Trophoblast cell (in vitro differentiated cells and primary cell): Measurements from ENCODE around the gene SOD2.
"Not testable (repeated sequence)": the region's sequence is repeated elsewhere in the genome, so short reads cannot be mapped to it uniquely, and the experiment has no call there.

Source experiments
- DNase-seq, 2 donors: peaks; one replicate each; pipeline ENCODE4 v3.0.0-alpha.2; 2016
- H2AFZ ChIP-seq: 2 replicates; pipeline ENCODE4 v1.6.1; 2013; ENCODE audit warnings: low read length, moderate library complexity, mild to moderate bottlenecking; ENCODE audit not compliant: insufficient read depth, poor library complexity
- H2AK5ac ChIP-seq: 2 replicates; pipeline ENCODE4 v1.6.1; 2013; ENCODE audit warnings: mild to moderate bottlenecking, low read length
- H2BK120ac ChIP-seq: 2 replicates; pipeline ENCODE4 v1.6.1; 2013; ENCODE audit warnings: low read length, mild to moderate bottlenecking, moderate library complexity; ENCODE audit not compliant: insufficient read depth, poor library complexity
- H2BK12ac ChIP-seq: 2 replicates; pipeline ENCODE4 v1.6.1; 2013; ENCODE audit warnings: mild to moderate bottlenecking, low read length, moderate library complexity
- H2BK5ac ChIP-seq: 2 replicates; pipeline ENCODE4 v1.6.1; 2013; ENCODE audit warnings: low read length, low read depth, moderate library complexity, mild to moderate bottlenecking; ENCODE audit not compliant: poor library complexity
- H3K14ac ChIP-seq: 2 replicates; pipeline ENCODE4 v1.6.1; 2013; ENCODE audit warnings: mild to moderate bottlenecking, low read length
- H3K18ac ChIP-seq: 2 replicates; pipeline ENCODE4 v1.6.1; 2013; ENCODE audit warnings: mild to moderate bottlenecking, low read length
- H3K23ac ChIP-seq: 2 replicates; pipeline ENCODE4 v1.6.1; 2013; ENCODE audit warnings: low read length
- H3K27ac ChIP-seq: 2 replicates; pipeline ENCODE4 v1.5.1; 2013; ENCODE audit warnings: low read depth, mild to moderate bottlenecking, inconsistent platforms, low read length, moderate library complexity
- H3K27me3 ChIP-seq: 2 replicates; pipeline ENCODE4 v1.6.1; 2013; ENCODE audit warnings: inconsistent platforms, mild to moderate bottlenecking, low read length, moderate library complexity; ENCODE audit not compliant: insufficient read depth
- H3K36me3 ChIP-seq, 2 experiments: 1 replicate in 1 of 2; 2 replicates in 1 of 2; pipeline ENCODE4 v1.6.1; 2013; ENCODE audit warnings: low read length in 2 of 2, mild to moderate bottlenecking in 2 of 2, moderate library complexity in 1 of 2; ENCODE audit not compliant: insufficient read depth in 2 of 2, control insufficient read depth in 1 of 2
- H3K4ac ChIP-seq: 2 replicates; pipeline ENCODE4 v1.6.1; 2013; ENCODE audit warnings: low read depth, mild to moderate bottlenecking, low read length, moderate library complexity
- H3K4me1 ChIP-seq, 2 experiments: 1 replicate in 1 of 2; 2 replicates in 1 of 2; pipeline ENCODE4 v1.6.1; 2013; ENCODE audit warnings: low read length in 2 of 2, mild to moderate bottlenecking in 2 of 2, moderate library complexity in 1 of 2; ENCODE audit not compliant: insufficient read depth in 2 of 2, control insufficient read depth in 1 of 2
- H3K4me2 ChIP-seq: 2 replicates; pipeline ENCODE4 v1.6.1; 2013; ENCODE audit warnings: inconsistent platforms, mild to moderate bottlenecking, low read length, moderate library complexity
- H3K4me3 ChIP-seq: 2 replicates; pipeline ENCODE4 v1.5.1; 2013; ENCODE audit warnings: mild to moderate bottlenecking, low read depth, low read length, inconsistent platforms
- H3K79me1 ChIP-seq: one replicate; pipeline ENCODE4 v1.6.1; 2013; ENCODE audit warnings: low read length
- H3K79me2 ChIP-seq: 2 replicates; pipeline ENCODE4 v1.6.1; 2013; ENCODE audit warnings: low read length, mild to moderate bottlenecking; ENCODE audit not compliant: control insufficient read depth, insufficient read depth, poor library complexity
- H3K9ac ChIP-seq: 2 replicates; pipeline ENCODE4 v1.6.1; 2013; ENCODE audit warnings: mild to moderate bottlenecking, low read length
- H3K9me3 ChIP-seq: 2 replicates; pipeline ENCODE4 v1.6.1; 2013; ENCODE audit warnings: low read depth, mild to moderate bottlenecking, control low read depth, inconsistent platforms, low read length; ENCODE audit not compliant: insufficient read depth
- H4K12ac ChIP-seq: 2 replicates; pipeline ENCODE4 v1.6.1; 2013; ENCODE audit warnings: low read depth, mild to moderate bottlenecking, low read length, moderate library complexity
- H4K8ac ChIP-seq: 2 replicates; pipeline ENCODE4 v1.6.1; 2013; ENCODE audit warnings: low read depth, mild to moderate bottlenecking, low read length, moderate library complexity
- H4K91ac ChIP-seq: one replicate; pipeline ENCODE4 v1.6.1; 2013; ENCODE audit warnings: low read depth, mild to moderate bottlenecking, low read length, moderate library complexity
- WGBS: extraction: QIAGEN DNeasy Blood & Tissue Kit; methylation state at CpG from one replicate; pipeline ENCODE4 v1.1.7; 2013; ENCODE audit warnings: missing lambda C conversion rate; ENCODE audit not compliant: insufficient read length, insufficient coverage; ENCODE audit errors: extremely low coverage; 5-methylcytosine and 5-hydroxymethylcytosine counted together

The SOD2 gene

DNA sequence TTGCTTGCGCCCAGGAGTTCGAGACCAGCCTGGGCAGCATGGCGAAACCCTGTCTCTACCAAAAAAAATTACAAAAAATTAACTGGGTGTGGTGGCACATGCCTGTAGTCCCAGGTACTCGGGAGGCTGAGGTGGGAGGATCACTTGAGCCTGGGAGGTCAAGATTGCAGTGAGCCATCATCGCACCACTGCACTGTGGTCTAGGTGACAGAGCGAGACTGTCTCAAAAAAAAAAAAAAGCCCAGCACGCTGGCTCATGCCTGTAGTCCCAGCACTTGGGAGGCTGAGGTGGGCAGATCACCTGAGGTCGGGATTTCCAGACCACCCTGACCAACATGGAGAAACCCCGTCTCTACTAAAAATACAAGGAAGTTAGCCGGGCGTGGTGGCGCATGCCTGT, 40.4 kb upstream of the SOD2 start:
- not testable (repeated sequence) for H3K14ac ChIP-seq, H2BK12ac ChIP-seq, H2AFZ ChIP-seq, H4K8ac ChIP-seq, H3K9ac ChIP-seq, H3K23ac ChIP-seq, H3K9me3 ChIP-seq, H3K4me2 ChIP-seq, H2BK120ac ChIP-seq, H3K4me1 ChIP-seq, H3K27me3 ChIP-seq, H4K12ac ChIP-seq, H2BK5ac ChIP-seq, H3K27ac ChIP-seq, H3K18ac ChIP-seq, H4K91ac ChIP-seq, H3K79me1 ChIP-seq, H3K4me3 ChIP-seq, H2AK5ac ChIP-seq
- no CpG with 5 or more reads among the region's 12 CpGs for WGBS
- peak in 1 of 2 donors; percentile 18 for DNase-seq
- H3K36me3 ChIP-seq, result peaks cover 3 to 13% of the 10 kb centered on the region in 2 experiments
- H3K79me2 ChIP-seq, result peaks cover 26% of the 10 kb centered on the region
- H3K4ac ChIP-seq, result peak overlapping the region; percentile 74

DNA sequence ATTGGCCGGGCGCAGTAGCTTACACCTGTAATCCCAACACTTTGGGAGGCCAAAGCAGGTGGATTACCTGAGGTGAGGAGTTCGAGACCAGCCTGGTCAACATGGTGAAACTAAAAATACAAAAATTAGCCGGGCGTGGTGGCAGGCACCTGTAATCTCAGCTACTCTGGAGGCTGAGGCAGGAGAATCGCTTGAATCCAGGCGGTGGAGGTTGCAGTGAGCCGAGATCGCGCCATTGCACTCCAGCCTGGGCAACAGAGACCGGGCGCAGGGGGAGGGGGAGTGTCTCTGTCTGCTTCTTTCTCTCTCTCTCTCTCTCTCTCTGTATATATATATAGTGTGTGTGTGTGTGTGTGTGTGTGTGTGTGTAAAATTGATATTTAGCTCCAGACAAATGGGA, 39.5 kb upstream of the SOD2 start:
- H3K4me3 ChIP-seq, H3K4me2 ChIP-seq, H2AK5ac ChIP-seq, H3K18ac ChIP-seq, H2BK120ac ChIP-seq, H4K8ac ChIP-seq, H3K27me3 ChIP-seq, H4K12ac ChIP-seq, H3K9ac ChIP-seq, H3K79me1 ChIP-seq, H4K91ac ChIP-seq, H3K27ac ChIP-seq, H3K14ac ChIP-seq, H3K9me3 ChIP-seq, H3K4me1 ChIP-seq, H2BK12ac ChIP-seq, H2AFZ ChIP-seq, DNase-seq, H3K23ac ChIP-seq, H2BK5ac ChIP-seq: not testable (repeated sequence)
- peaks cover 2 to 13% of the 10 kb centered on the region in 2 experiments for H3K36me3 ChIP-seq
- peak overlapping the region; percentile 86 for H3K4ac ChIP-seq
- H3K79me2 ChIP-seq, result peaks cover 29% of the 10 kb centered on the region
- no CpG with 5 or more reads among the region's 12 CpGs for WGBS

DNA sequence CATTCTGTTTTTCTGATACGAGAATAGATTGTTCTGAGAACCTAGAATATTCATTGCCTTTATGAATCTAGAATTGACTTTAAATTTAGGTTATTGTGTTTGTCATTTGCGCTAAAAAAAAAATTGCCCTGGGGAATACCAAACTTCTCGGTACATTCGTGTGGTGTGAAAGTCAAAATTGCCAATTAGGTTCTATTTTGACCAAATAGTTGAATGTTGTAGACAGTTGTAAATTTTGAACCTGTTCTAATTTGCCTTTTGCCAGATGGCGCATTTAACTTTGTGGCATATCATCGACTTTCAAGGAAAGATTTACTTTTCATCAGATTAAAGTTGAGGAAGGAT, 37.3 kb upstream of the SOD2 start:
- Histone ChIP-seq H2BK120ac (no peak overlapping the region), H3K14ac (no peak overlapping the region), H3K9ac (no peak overlapping the region), H3K4me1 (no peaks in the 10 kb centered on the region), H3K4me3 (no peak overlapping the region), H3K79me1 (peaks cover 13% of the 10 kb centered on the region), H2AFZ (no peak overlapping the region), H3K27me3 (no peaks in the 10 kb centered on the region), H3K9me3 (no peaks in the 10 kb centered on the region), H4K8ac (no peak overlapping the region), H4K12ac (no peak overlapping the region), H3K4me2 (no peak overlapping the region), H3K36me3 (peaks cover 0 to 8% of the 10 kb centered on the region in 2 experiments), H2BK5ac (no peak overlapping the region), H2BK12ac (no peak overlapping the region), H3K4ac (peak overlapping the region; percentile 70), H2AK5ac (no peak overlapping the region), H3K23ac (no peak overlapping the region), H4K91ac (no peak overlapping the region), H3K18ac (no peak overlapping the region), H3K79me2 (peaks cover 31% of the 10 kb centered on the region), H3K27ac (no peak overlapping the region)
- WGBS, result no CpG with 5 or more reads among the region's 6 CpGs
- no peak for DNase-seq

DNA sequence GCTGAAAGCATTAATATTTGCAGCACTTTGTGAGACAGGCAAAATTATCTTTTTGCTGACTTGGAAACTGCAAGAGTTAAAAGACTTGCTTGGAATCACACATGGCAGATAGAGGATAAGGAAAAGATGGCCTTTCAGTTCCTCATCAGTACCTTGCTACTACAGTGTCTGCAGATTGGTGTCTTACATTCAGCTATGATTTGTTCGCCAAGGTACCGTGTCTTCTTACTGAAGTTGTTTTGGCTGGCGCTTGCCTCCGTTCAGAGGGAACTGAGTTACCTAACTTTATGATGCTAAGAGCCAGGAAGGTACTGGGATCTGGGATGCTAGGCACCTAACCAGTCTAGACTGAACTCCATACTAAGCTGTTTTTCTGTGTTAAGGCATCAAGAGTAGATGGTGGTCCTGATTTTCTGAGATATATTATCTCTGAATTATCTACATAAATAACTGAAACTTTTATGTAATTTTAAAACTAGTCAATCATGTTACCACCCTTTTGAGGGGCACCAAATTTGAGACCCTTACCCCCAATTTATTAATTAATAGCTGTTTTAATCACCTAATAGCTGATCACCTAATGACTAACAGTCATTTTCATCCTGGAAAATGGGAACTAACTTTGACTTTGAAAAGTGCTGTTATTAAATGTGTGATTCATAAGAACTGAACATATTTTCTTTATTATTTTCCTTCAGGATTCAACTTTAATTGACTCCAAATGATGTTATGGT, 36.7 kb upstream of the SOD2 start:
- Histone ChIP-seq H3K79me2 (peaks cover 28% of the 10 kb centered on the region), H3K9me3 (no peaks in the 10 kb centered on the region), H2BK120ac (no peak overlapping the region), H2BK5ac (no peak overlapping the region), H3K27ac (no peak overlapping the region), H2AFZ (no peak overlapping the region), H3K9ac (no peak overlapping the region), H3K4ac (peak overlapping the region; percentile 98), H3K18ac (no peak overlapping the region), H3K4me2 (peak overlapping the region; percentile 43), H4K12ac (no peak overlapping the region), H4K91ac (no peak overlapping the region), H3K4me3 (no peak overlapping the region), H3K36me3 (peaks cover 0 to 5% of the 10 kb centered on the region in 2 experiments), H3K27me3 (no peaks in the 10 kb centered on the region), H2BK12ac (no peak overlapping the region), H3K79me1 (peaks cover 13% of the 10 kb centered on the region), H2AK5ac (no peak overlapping the region), H4K8ac (no peak overlapping the region), H3K4me1 (no peaks in the 10 kb centered on the region), H3K14ac (no peak overlapping the region), H3K23ac (no peak overlapping the region)
- peak in 1 of 2 donors; percentile 18 for DNase-seq
- WGBS, result no CpG with 5 or more reads among the region's 4 CpGs
